Measurements from ENCODE around the gene ARHGAP15. TPM values are rescaled to one million over a fixed set of nuclear protein-coding genes. Genes with fewer than 3 reads are reported as not detected.

The ARHGAP15 gene
- total and polyA plus RNA-seq, 10 donors: 55.8 to 219 (median 130) TPM

- H3K27me3 ChIP-seq (replicated peaks in 1 of 7): no peaks in the 10 kb centered on the region
- DNase-seq: no peak
Observed at GRCh38 chr2:143645921-143646645, 516.9 kb downstream of the ARHGAP15 start.

DNA sequence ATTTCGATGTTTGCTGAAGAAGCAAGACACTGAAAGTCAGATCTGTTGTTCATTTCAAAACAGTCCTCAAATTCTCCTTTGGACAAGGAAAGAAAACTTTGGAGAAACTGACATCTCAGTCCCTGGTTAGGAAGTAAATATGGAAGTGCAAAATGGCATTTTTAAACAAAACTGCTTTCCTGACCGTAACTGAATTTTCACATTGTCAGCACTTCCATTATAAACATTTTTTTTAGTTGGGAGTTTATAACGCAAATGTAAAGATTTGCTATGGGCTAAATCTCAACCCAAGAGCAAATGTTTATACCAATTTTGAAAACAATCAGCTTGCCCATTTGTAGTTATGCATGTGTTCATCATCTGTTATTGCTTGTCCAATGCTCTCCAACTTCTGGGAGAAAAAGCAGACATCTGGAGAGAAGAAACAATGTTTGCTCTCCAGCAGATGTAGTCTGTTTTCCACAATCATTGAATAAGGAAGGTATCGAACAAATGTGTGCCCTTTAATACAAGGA is 520.1 kb downstream of the ARHGAP15 start:
- Histone ChIP-seq H3K36me3 (peaks cover 0 to 70% (median 0%) of the 10 kb centered on the region in 6 donors), H3K4me3 (no peak overlapping the region), H3K4me1 (no peaks in the 10 kb centered on the region), H3K9me3 (peaks cover 5 to 34% (median 29%) of the 10 kb centered on the region in 8 donors), H3K27me3 (replicated peaks in 1 of 7) (no peaks in the 10 kb centered on the region), H3K27ac (no peak overlapping the region)
- intact Hi-C loops (cut with DNase I; ENCODE audit: low total_unique reads): no loop called here
- TF ChIP-seq, protein P1, sequence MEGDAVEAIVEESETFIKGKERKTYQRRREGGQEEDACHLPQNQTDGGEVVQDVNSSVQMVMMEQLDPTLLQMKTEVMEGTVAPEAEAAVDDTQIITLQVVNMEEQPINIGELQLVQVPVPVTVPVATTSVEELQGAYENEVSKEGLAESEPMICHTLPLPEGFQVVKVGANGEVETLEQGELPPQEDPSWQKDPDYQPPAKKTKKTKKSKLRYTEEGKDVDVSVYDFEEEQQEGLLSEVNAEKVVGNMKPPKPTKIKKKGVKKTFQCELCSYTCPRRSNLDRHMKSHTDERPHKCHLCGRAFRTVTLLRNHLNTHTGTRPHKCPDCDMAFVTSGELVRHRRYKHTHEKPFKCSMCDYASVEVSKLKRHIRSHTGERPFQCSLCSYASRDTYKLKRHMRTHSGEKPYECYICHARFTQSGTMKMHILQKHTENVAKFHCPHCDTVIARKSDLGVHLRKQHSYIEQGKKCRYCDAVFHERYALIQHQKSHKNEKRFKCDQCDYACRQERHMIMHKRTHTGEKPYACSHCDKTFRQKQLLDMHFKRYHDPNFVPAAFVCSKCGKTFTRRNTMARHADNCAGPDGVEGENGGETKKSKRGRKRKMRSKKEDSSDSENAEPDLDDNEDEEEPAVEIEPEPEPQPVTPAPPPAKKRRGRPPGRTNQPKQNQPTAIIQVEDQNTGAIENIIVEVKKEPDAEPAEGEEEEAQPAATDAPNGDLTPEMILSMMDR (IDR thresholded peaks at IDR 0.05 in 8 of 11, conservative IDR thresholded peaks at IDR 0.05 in 3 of 11): no peak
- TF ChIP-seq POLR2A (IDR thresholded peaks at IDR 0.05) (no peak), POLR2AphosphoS5 (IDR thresholded peaks at IDR 0.05) (no peak)
- 91 to 96% (median 93%) methylated on average over 4 of the region's 4 CpGs for WGBS, 5 donors
- no peak for DNase-seq

More at GRCh38 chr2:143645921-143646645, 516.9 kb downstream of the ARHGAP15 start:
- TF ChIP-seq POLR2A (IDR thresholded peaks at IDR 0.05) (no peak), POLR2AphosphoS5 (IDR thresholded peaks at IDR 0.05) (no peak)
- TF ChIP-seq, protein P1 (IDR thresholded peaks at IDR 0.05 in 8 of 11, conservative IDR thresholded peaks at IDR 0.05 in 3 of 11): no peak
- peaks cover 0 to 78% (median under 1%) of the 10 kb centered on the region in 6 donors for H3K36me3 ChIP-seq
- peaks cover 0 to 10% (median 5%) of the 10 kb centered on the region in 8 donors for H3K9me3 ChIP-seq
- intact Hi-C loops (cut with DNase I; ENCODE audit: low total_unique reads): no loop called here
- H3K27ac ChIP-seq: no peak overlapping the region
- H3K4me1 ChIP-seq: no peaks in the 10 kb centered on the region
- no peak overlapping the region for H3K4me3 ChIP-seq
- 88 to 93% (median 91%) methylated on average over 5 of the region's 5 CpGs for WGBS, 5 donors

DNA sequence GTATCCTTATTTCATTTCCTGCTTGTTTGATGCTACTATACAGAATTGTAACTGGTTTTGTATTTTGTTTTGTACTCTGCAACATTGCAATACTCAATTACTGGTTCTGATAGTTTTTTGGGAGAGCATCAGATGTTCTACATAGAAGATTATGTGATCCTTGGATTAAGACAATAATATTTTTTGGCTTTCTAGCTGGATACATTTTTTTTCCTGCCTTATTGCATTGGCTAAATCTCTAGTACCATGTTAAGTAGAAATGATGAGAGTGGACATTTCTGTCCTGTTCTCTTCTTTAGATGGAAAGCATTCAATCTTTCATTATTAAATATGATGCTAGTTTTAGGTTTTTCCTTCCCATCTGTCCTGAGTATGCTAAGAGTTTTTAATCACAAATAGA is 523.5 kb downstream of the ARHGAP15 start:
- H3K36me3 ChIP-seq: peaks cover 0 to 54% (median 0%) of the 10 kb centered on the region in 6 donors
- H3K4me1 ChIP-seq: no peaks in the 10 kb centered on the region
- intact Hi-C loops (cut with DNase I; ENCODE audit: low total_unique reads): no loop called here
- DNase-seq: no peak
- H3K9me3 ChIP-seq: peaks cover 5 to 34% (median 29%) of the 10 kb centered on the region in 8 donors
- no peak overlapping the region for H3K27ac ChIP-seq
- no peaks in the 10 kb centered on the region for H3K27me3 ChIP-seq (replicated peaks in 1 of 7)
- TF ChIP-seq POLR2A (IDR thresholded peaks at IDR 0.05) (no peak), POLR2AphosphoS5 (IDR thresholded peaks at IDR 0.05) (no peak)
- TF ChIP-seq, protein P1 (IDR thresholded peaks at IDR 0.05 in 8 of 11, conservative IDR thresholded peaks at IDR 0.05 in 3 of 11): no peak
- no peak overlapping the region for H3K4me3 ChIP-seq

DNA sequence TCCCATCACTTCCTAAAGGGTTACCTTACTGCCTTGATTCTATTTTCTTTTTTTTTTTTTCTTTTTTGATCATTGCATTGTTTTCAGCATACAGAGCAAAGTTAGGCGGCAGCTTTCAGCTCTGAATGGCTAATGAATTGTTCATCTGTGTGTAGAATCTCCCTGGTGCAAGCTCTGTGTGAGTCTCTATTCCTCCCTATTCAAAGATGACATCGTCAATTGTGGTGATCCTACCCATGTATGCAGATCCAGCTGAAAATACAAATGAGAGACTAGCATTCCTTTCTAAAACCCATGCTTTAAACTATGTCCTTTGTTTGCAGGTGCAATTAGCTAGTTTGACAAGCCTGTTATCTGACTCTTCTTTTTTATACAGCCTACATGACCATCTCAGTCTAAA is 539.0 kb downstream of the ARHGAP15 start:
- 92 to 100% (median 94%) methylated on average over 2 of the region's 2 CpGs for WGBS, 5 donors
- DNase-seq: no peak
- H3K4me3 ChIP-seq: no peak overlapping the region
- peaks cover 0 to 24% (median 0%) of the 10 kb centered on the region in 6 donors for H3K36me3 ChIP-seq
- intact Hi-C loops (cut with DNase I; ENCODE audit: low total_unique reads): no loop called here
- TF ChIP-seq POLR2AphosphoS5 (IDR thresholded peaks at IDR 0.05) (no peak), POLR2A (IDR thresholded peaks at IDR 0.05) (no peak)
- TF ChIP-seq, protein P1 (IDR thresholded peaks at IDR 0.05 in 8 of 11, conservative IDR thresholded peaks at IDR 0.05 in 3 of 11): no peak
- no peaks in the 10 kb centered on the region for H3K27me3 ChIP-seq (replicated peaks in 1 of 7)
- H3K9me3 ChIP-seq: no peaks in the 10 kb centered on the region
- H3K4me1 ChIP-seq: no peaks in the 10 kb centered on the region
- no peak overlapping the region for H3K27ac ChIP-seq

Measured in spleen (tissue), 11 donors.